Measurements from ENCODE around the gene TMEM229B. TPM values are rescaled to one million over a fixed set of nuclear protein-coding genes. Genes with fewer than 3 reads are reported as not detected.

TMEM229B gene
- polyA plus RNA-seq, 4 donors, result 0.68 to 3.3 (median 2.5) TPM

DNA sequence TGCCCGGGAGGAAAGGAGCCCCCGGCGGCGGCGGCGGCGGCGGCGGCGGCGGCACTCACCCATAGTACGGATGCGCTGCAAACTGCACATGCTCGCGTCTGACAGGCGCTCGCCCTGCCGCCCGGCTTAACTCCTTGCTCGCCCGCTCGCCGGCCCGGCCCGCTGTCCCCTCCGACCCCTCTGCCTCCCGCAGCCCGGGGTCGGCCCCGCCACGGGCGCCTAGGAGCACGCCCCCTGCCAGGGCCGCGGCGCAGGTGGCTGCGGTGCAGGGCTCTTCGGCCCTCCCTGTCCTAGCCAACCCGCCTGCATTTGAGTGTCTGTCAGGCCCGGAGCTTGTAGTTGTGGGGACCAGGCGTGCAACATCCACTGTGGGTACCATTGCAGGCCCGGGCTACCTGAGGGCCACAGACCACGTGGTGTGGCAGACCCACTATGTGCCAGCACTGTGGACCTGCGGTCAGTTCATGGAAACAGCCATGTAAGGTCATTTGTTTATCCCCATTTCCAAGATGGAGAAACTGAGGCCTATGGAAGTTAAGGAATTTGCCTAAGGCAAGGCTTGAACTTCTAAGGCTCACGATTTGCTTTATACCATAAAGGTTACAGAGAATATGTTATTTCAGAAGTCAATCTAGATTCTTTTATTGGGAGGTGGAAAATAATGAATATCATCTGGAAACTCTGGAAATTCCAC is 27.0 kb upstream of the TMEM229B start:
- DNase-seq (ENCODE audit: low read depth in 4 of 4, low spot score in 3 of 4), result no peak

GRCh38 chr14:67514650-67515385 is 26.3 kb upstream of the TMEM229B start:
- no peak for DNase-seq (ENCODE audit: low read depth in 4 of 4, low spot score in 3 of 4)

GRCh38 chr14:67514203-67514607 is 25.7 kb upstream of the TMEM229B start:
- no peak for DNase-seq (ENCODE audit: low read depth in 4 of 4, low spot score in 3 of 4)

GRCh38 chr14:67513631-67514108 is 25.1 kb upstream of the TMEM229B start:
- peak in 1 of 4 donors; percentile 20 for DNase-seq (ENCODE audit: low read depth in 4 of 4, low spot score in 3 of 4)

DNA sequence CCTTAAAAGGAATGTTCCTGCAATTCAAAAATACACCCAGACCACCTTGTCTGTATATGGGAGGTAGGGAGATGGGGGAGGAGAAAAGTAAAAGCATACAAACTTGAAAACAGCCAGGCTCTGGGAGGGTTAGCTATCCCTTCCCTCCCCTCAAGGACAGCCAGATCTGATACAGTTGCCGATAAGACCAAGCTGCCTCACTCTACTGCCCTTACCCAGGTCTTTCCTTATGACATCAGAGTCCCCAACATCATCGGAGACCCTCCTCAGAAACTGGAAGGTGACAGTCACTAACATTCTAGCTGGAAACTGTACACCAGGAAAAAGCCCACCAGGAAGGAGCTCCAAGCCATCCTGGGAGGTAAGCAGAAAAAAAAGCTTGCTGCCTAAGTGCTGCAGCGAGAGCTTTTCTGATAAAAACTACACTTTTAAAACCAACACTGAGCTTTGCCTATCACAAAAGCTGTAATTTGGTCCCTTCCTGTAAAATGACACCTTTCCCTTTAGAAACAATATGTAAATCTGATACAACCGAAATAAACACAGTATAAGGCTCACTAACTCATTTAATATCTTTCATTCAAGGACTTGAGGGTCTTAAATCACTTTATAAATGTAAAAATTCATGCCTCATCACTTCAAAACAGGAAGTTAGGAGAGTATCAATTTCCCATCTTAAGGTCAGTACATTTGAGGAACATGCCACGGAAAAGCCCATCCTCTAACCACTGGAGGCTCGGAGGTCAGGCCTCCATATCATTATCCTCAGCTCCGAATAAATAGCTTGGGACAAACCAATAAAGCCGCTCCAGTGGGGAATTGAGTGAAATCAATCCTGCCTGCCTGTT is 24.2 kb upstream of the TMEM229B start:
- no peak for DNase-seq (ENCODE audit: low read depth in 4 of 4, low spot score in 3 of 4)

- DNase-seq (ENCODE audit: low read depth in 4 of 4, low spot score in 3 of 4), result no peak
Observed at GRCh38 chr14:67510836-67511235, 22.3 kb upstream of the TMEM229B start.

DNA sequence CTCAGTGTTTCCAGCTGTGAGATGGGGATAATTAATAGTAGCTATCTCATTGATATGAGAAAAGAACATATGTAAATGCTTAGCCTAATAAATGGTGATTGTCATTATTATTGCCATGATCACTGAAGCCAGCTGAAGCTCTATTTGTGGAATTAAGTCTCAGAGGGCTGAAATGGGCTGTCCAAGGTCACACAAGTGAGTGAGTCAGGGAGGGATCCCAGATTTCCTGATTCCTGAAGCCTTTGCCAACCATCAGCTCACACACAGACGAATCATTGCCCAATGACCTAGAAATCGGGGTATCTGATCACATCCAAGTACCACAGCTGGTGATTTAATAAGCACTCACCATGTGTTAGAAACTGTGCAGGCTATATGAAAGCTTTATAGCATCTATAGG is 21.6 kb upstream of the TMEM229B start:
- no peak for DNase-seq (ENCODE audit: low read depth in 4 of 4, low spot score in 3 of 4)

DNA sequence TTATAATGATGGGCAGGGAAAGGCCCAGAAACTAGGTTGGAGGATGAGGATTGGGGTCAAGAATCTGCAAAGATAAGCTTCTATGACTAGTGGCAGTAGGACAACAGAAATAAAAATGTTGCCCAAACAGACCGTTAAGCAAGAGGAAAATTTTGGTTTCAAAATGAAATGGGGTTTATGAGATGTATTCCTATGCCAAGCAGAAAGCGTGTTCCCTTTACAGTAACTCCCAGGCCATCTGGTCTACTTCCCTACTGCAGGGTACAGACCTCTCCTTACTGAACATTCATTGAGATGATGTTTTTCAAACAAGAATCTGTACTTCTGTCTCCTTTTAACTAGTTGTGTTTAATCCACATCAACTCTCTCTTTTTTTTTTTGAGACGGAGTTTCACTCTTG is 20.4 kb upstream of the TMEM229B start:
- no peak for DNase-seq (ENCODE audit: low read depth in 4 of 4, low spot score in 3 of 4)

DNA sequence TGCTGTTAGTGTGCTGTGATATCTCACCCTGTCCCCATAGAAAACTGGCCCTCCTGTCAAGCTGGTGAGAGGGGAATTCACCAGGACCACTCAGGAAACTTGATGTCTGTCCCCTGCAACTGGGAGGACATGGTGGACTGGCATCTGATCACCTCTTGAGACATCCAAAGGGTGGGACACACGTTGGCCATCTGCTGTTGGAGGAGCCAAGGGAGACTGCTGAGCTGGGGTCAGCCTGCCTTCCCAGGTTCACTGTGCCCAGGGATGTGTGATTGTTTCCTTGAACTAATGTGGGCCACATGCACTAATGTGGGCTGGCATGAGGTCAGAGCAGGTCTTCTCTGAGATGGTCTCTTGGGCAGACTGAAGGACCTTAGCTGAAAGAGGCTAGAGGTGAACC is 16.7 kb upstream of the TMEM229B start:
- DNase-seq (ENCODE audit: low read depth in 4 of 4, low spot score in 3 of 4), result no peak

DNA sequence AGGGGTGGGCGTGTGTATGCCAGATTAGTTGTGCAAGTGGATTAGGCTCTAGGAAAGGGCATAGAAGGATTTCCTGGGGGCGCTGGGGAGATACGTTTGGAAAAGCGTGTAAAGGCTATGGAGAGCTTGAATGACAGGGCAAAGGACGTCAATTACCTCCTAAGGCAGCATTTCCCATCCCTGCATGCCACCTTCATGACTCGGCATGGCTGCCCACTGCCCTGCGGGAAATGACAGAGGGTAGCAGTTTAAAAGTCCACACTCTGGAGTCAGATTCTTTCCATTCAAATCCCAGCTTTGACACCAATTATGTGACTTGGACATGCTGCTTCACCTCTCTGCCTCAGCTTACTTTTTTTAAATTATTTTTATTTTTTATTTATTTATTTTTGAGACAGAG is 14.8 kb upstream of the TMEM229B start:
- no peak for DNase-seq (ENCODE audit: low read depth in 4 of 4, low spot score in 3 of 4)

DNA sequence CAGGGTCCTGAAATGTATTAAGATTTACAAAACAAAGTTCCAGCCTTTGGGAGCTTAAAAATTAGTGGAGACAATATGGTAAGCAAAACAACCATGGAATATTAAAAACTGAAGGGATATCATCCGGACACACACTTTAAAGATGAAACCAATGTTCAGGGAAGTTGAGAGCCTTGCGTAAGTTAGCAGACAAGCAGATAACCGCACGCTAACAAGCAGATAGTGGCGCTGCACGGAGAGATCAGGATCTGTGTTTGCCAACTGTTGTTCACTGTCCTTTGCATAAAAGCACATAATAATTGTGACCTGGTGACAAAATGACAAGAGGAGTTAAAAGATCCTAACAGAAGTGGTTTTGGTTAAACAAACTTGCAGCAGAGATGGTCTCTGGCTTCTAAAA is 14.3 kb upstream of the TMEM229B start:
- DNase-seq (ENCODE audit: low read depth in 4 of 4, low spot score in 3 of 4), result no peak

DNA sequence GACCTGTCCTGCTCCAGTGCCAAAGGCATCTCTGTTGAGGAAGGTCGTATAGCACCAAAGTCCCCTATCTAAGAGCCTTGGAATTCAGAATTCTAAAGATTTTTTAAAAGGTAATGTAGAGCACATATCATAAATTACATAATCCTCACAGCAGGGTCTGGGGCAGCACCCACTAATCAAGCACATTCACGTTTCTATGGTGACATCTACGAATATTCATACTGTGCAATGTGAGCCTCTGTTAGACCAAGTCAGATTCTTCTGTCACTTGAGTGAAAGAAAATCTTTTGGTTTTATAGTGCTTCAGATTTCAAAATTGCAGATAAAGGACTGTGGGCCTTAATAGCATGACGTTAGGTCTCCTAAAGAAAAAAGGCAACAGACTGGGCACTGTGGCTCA is 13.1 kb upstream of the TMEM229B start:
- no peak for DNase-seq (ENCODE audit: low read depth in 4 of 4, low spot score in 3 of 4)

DNA sequence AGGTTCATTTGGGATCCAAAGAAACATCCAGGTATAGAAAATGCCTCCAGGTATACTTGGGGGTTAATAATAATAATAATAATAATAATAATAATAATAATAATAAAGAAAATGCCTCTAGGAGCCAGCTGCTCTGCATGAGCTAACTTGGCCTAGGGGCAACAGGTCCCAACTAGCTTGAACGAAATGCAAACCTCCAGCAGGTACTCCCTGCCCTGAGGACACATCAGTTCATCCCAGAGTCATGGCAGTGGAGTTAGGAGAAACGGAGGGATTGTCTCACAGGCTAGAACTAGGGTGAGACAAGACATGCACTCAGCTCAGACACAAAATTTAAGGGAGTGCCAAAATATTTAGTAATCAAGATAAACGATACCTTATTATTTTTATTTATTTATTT is 12.5 kb upstream of the TMEM229B start:
- no peak for DNase-seq (ENCODE audit: low read depth in 4 of 4, low spot score in 3 of 4)

DNA sequence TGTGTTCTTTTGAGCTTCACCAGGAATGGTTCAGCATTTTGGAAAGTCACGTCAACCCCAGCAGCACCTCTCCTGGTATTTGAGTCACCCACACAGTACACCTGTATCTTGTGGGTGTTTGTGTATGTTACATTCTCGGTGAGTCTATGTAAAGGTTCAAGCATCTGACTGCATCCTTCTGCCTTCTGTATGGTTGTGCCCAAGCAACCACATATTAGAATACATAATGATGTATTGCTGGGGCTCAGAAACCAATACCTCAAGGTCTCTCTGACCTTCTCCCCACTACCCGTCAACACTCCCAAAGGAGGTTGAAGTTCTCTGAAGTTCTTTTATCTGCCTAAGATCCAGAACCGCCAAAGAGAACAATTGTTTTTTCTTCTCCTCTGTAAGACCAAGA is 9.2 kb upstream of the TMEM229B start:
- no peak for DNase-seq (ENCODE audit: low read depth in 4 of 4, low spot score in 3 of 4)

- no peak for DNase-seq (ENCODE audit: low read depth in 4 of 4, low spot score in 3 of 4)
Observed at GRCh38 chr14:67497216-67497615, 8.7 kb upstream of the TMEM229B start.

GRCh38 chr14:67495827-67496226 is 7.3 kb upstream of the TMEM229B start:
- no peak for DNase-seq (ENCODE audit: low read depth in 4 of 4, low spot score in 3 of 4)

DNA sequence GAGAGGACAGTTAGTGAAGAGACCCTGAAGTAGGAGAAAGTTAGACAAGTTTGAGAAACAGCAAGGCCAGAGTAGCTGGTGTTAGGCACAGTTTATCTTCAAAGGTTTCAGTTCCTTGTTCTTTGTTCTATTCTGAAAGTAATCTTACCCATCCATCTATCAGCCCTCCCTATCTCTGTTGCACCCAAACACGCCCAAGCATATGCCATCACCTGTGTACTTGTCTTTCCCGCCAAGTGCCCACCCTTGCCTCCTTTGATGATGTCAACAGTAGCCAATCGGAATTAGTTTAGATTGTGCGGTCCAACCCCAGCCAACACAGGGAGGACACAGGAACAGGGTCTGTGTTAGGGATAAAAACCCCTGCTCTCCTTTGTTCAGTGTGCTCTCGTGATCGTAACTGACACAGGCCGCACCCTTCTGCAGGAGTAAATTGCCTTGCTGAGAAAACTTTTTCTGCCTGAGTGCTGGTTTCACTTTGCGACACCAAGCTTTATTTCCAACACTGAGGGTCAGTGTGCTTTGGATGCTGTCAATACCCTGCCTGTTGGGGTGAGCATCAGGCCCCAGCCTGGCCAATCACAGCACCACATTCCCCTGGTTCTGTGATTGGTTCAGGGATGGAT is 4.7 kb upstream of the TMEM229B start:
- DNase-seq (ENCODE audit: low read depth in 4 of 4, low spot score in 3 of 4), result no peak

- no peak for DNase-seq (ENCODE audit: low read depth in 4 of 4, low spot score in 3 of 4)
Observed at GRCh38 chr14:67492538-67492937, 4.0 kb upstream of the TMEM229B start.

DNA sequence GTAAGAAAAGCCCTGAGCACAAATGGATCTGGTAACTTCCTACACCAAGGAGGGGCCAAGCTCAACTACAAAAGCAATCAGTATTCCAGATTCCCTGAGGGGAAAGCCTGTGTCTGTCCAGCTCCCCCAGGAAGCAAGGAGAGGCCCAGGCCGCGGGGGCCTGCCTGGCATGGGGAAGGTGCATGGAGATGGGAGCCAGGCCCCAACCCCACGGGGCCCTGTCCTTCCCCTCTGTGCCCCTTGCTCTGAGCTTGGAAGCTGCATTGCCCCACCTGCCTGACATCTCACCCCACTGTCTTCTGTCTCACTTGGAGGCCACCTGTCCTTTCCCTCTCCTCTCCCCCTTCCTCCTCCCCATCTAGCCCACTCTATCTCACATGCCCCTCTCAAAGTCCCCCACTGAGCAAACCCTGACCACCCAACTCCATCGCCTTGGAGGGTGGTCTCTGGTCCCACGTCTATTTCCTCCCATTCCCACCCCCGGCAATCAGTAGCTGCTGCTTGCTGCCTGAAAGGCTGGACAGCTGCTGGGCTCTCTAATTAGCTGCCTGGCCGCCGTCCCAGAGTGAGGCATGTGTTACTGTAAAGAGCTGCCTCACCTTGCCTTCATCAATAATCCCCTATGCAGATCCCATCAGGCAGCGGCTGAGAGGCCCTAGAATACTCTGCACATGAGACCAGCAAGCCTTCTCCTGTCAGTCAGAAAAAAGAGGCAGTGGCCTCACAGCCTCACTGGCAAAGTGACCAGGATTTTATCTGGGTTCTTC is 3.4 kb upstream of the TMEM229B start:
- no peak for DNase-seq (ENCODE audit: low read depth in 4 of 4, low spot score in 3 of 4)

GRCh38 chr14:67491285-67491684 is 2.8 kb upstream of the TMEM229B start:
- no peak for DNase-seq (ENCODE audit: low read depth in 4 of 4, low spot score in 3 of 4)
